ENCODE results near the gene MLH1. TPM values are rescaled to one million over a fixed set of nuclear protein-coding genes. Genes with fewer than 3 reads are reported as not detected.

MLH1 gene
- total and polyA plus RNA-seq, 5 donors from 2014 or later, result 18.8 to 34.5 (median 22.3) TPM

GRCh38 chr3:37014620-37015019 lies 21.3 kb downstream of the MLH1 start:
- ATAC-seq (ENCODE audit: low read depth in 2 of 2), result no peak
- H3K9me3 Mint-ChIP-seq, result no peaks in the 10 kb centered on the region
- peaks cover 57% of the 10 kb centered on the region for H3K36me3 Mint-ChIP-seq

GRCh38 chr3:37015642-37016041 lies 22.3 kb downstream of the MLH1 start:
- H3K27me3 Mint-ChIP-seq, result no peaks in the 10 kb centered on the region
- Histone ChIP-seq H3K27me3 (ENCODE audit: control insufficient read depth, insufficient read depth, low read length) (no peaks in the 10 kb centered on the region), H3K27ac (ENCODE audit: insufficient read depth, low read length, poor library complexity, severe bottlenecking) (no peak overlapping the region), H3K36me3 (ENCODE audit: control insufficient read depth, insufficient read depth, low read length) (peaks cover 79% of the 10 kb centered on the region), H3K4me1 (ENCODE audit: control insufficient read depth, insufficient read depth, low read length, poor library complexity, severe bottlenecking) (no peaks in the 10 kb centered on the region), H3K4me3 (ENCODE audit: low read depth, low read length) (no peak overlapping the region), H3K9me3 (ENCODE audit: control insufficient read depth in 2 of 2, low read length in 2 of 2) (no peaks in the 10 kb centered on the region)
- no peak for ATAC-seq (ENCODE audit: low read depth in 2 of 2)
- DNase-seq, result no peak
- peaks cover 64% of the 10 kb centered on the region for H3K36me3 Mint-ChIP-seq
- peak overlapping the region in 1 of 3 donors; percentile 27 for H3K27ac Mint-ChIP-seq
- no peaks in the 10 kb centered on the region for H3K4me1 Mint-ChIP-seq
- no peak overlapping the region for H3K4me3 Mint-ChIP-seq
- no peaks in the 10 kb centered on the region for H3K9me3 Mint-ChIP-seq

More at GRCh38 chr3:37014620-37015019, 21.3 kb downstream of the MLH1 start:
- no peaks in the 10 kb centered on the region for H3K27me3 Mint-ChIP-seq
- H3K4me1 Mint-ChIP-seq, result no peaks in the 10 kb centered on the region
- Histone ChIP-seq H3K36me3 (ENCODE audit: control insufficient read depth, insufficient read depth, low read length) (peaks cover 70% of the 10 kb centered on the region), H3K4me3 (ENCODE audit: low read depth, low read length) (no peak overlapping the region), H3K27ac (ENCODE audit: insufficient read depth, low read length, poor library complexity, severe bottlenecking) (no peak overlapping the region), H3K27me3 (ENCODE audit: control insufficient read depth, insufficient read depth, low read length) (no peaks in the 10 kb centered on the region), H3K9me3 (ENCODE audit: control insufficient read depth in 2 of 2, low read length in 2 of 2) (no peaks in the 10 kb centered on the region), H3K4me1 (ENCODE audit: control insufficient read depth, insufficient read depth, low read length, poor library complexity, severe bottlenecking) (no peaks in the 10 kb centered on the region)
- H3K27ac Mint-ChIP-seq, result no peak overlapping the region
- DNase-seq, result no peak
- H3K4me3 Mint-ChIP-seq, result no peak overlapping the region

- no peak overlapping the region for H3K4me3 Mint-ChIP-seq
- no peaks in the 10 kb centered on the region for H3K4me1 Mint-ChIP-seq
- no peaks in the 10 kb centered on the region for H3K9me3 Mint-ChIP-seq
- H3K4me3 ChIP-seq (ENCODE audit: low read depth, low read length), result no peak overlapping the region
- no peak overlapping the region for H3K27ac Mint-ChIP-seq
- H3K27me3 ChIP-seq (ENCODE audit: control insufficient read depth, insufficient read depth, low read length), result no peaks in the 10 kb centered on the region
- H3K27me3 Mint-ChIP-seq, result no peaks in the 10 kb centered on the region
- no peak for ATAC-seq (ENCODE audit: low read depth in 2 of 2)
- no peaks in the 10 kb centered on the region for H3K9me3 ChIP-seq (ENCODE audit: control insufficient read depth in 2 of 2, low read length in 2 of 2)
- H3K36me3 Mint-ChIP-seq, result peaks cover 72% of the 10 kb centered on the region
- peaks cover 82% of the 10 kb centered on the region for H3K36me3 ChIP-seq (ENCODE audit: control insufficient read depth, insufficient read depth, low read length)
- H3K27ac ChIP-seq (ENCODE audit: insufficient read depth, low read length, poor library complexity, severe bottlenecking), result no peak overlapping the region
- no peak for DNase-seq
- no peaks in the 10 kb centered on the region for H3K4me1 ChIP-seq (ENCODE audit: control insufficient read depth, insufficient read depth, low read length, poor library complexity, severe bottlenecking)
These were observed 23.6 kb downstream of the MLH1 start for GRCh38 chr3:37016903-37017302.

GRCh38 chr3:37017683-37018082 lies 24.4 kb downstream of the MLH1 start:
- DNase-seq, result no peak
- Mint-ChIP-seq H3K27me3 (no peaks in the 10 kb centered on the region), H3K4me1 (peaks cover 0 to 2% (median 0%) of the 10 kb centered on the region in 4 donors), H3K9me3 (no peaks in the 10 kb centered on the region), H3K27ac (no peak overlapping the region), H3K36me3 (peaks cover 73% of the 10 kb centered on the region), H3K4me3 (no peak overlapping the region)
- ATAC-seq (ENCODE audit: low read depth in 2 of 2), result no peak
- H3K9me3 ChIP-seq (ENCODE audit: control insufficient read depth in 2 of 2, low read length in 2 of 2), result no peaks in the 10 kb centered on the region
- no peak overlapping the region for H3K27ac ChIP-seq (ENCODE audit: insufficient read depth, low read length, poor library complexity, severe bottlenecking)
- no peaks in the 10 kb centered on the region for H3K4me1 ChIP-seq (ENCODE audit: control insufficient read depth, insufficient read depth, low read length, poor library complexity, severe bottlenecking)
- H3K36me3 ChIP-seq (ENCODE audit: control insufficient read depth, insufficient read depth, low read length), result peaks cover 82% of the 10 kb centered on the region
- no peak overlapping the region for H3K4me3 ChIP-seq (ENCODE audit: low read depth, low read length)
- no peaks in the 10 kb centered on the region for H3K27me3 ChIP-seq (ENCODE audit: control insufficient read depth, insufficient read depth, low read length)

- peaks cover 57% of the 10 kb centered on the region for H3K36me3 Mint-ChIP-seq
- Histone ChIP-seq H3K4me1 (ENCODE audit: control insufficient read depth, insufficient read depth, low read length, poor library complexity, severe bottlenecking) (no peaks in the 10 kb centered on the region), H3K27me3 (ENCODE audit: control insufficient read depth, insufficient read depth, low read length) (no peaks in the 10 kb centered on the region), H3K9me3 (ENCODE audit: control insufficient read depth in 2 of 2, low read length in 2 of 2) (no peaks in the 10 kb centered on the region), H3K4me3 (ENCODE audit: low read depth, low read length) (no peak overlapping the region), H3K27ac (ENCODE audit: insufficient read depth, low read length, poor library complexity, severe bottlenecking) (no peak overlapping the region), H3K36me3 (ENCODE audit: control insufficient read depth, insufficient read depth, low read length) (peaks cover 82% of the 10 kb centered on the region)
- H3K4me3 Mint-ChIP-seq, result no peak overlapping the region
- H3K27me3 Mint-ChIP-seq, result no peaks in the 10 kb centered on the region
- ATAC-seq (ENCODE audit: low read depth in 2 of 2) (no peak), DNase-seq (peak in 2 of 3 donors; percentile 15 to 39)
- H3K27ac Mint-ChIP-seq, result no peak overlapping the region
- H3K9me3 Mint-ChIP-seq, result no peaks in the 10 kb centered on the region
- H3K4me1 Mint-ChIP-seq, result peaks cover 0 to 2% (median 0%) of the 10 kb centered on the region in 4 donors
These were observed 30.8 kb downstream of the MLH1 start for GRCh38 chr3:37024092-37024491.

DNA sequence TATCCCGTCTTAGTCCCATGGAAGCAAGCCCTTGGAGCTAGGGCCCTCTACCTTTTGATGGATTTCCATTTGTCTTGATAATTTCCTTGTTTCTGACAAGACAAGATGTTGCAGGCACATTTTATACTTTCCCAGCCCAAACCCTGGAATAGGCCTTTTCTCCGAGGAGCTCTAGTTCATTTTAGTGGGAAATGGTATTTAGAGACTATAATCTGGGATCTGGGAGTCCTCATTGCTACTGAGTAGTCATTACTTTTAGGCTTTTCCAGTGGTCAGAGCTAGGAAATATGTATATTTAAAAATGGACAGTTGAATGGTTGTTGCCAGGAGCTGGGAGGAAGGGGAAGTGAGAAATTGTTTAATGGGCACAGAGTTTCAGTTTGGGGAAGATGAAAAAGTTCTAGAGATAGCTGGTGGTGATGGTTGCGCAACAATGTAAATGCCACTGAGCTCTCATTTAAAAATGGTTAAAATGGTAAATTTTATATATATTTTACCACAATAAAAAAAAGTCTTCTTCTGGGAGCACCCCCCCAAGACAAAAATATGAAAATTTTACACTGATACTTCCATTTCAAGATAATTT lies 31.6 kb downstream of the MLH1 start:
- no peak for ATAC-seq (ENCODE audit: low read depth in 2 of 2)
- peaks cover 0 to 2% (median 0%) of the 10 kb centered on the region in 4 donors for H3K4me1 Mint-ChIP-seq
- Histone ChIP-seq H3K27ac (ENCODE audit: insufficient read depth, low read length, poor library complexity, severe bottlenecking) (no peak overlapping the region), H3K4me1 (ENCODE audit: control insufficient read depth, insufficient read depth, low read length, poor library complexity, severe bottlenecking) (no peaks in the 10 kb centered on the region), H3K9me3 (ENCODE audit: control insufficient read depth in 2 of 2, low read length in 2 of 2) (no peaks in the 10 kb centered on the region), H3K27me3 (ENCODE audit: control insufficient read depth, insufficient read depth, low read length) (no peaks in the 10 kb centered on the region), H3K4me3 (ENCODE audit: low read depth, low read length) (no peak overlapping the region), H3K36me3 (ENCODE audit: control insufficient read depth, insufficient read depth, low read length) (peaks cover 84% of the 10 kb centered on the region)
- H3K27ac Mint-ChIP-seq, result no peak overlapping the region
- DNase-seq, result no peak
- H3K36me3 Mint-ChIP-seq, result peaks cover 52% of the 10 kb centered on the region
- H3K27me3 Mint-ChIP-seq, result no peaks in the 10 kb centered on the region
- no peaks in the 10 kb centered on the region for H3K9me3 Mint-ChIP-seq
- H3K4me3 Mint-ChIP-seq, result no peak overlapping the region

DNA sequence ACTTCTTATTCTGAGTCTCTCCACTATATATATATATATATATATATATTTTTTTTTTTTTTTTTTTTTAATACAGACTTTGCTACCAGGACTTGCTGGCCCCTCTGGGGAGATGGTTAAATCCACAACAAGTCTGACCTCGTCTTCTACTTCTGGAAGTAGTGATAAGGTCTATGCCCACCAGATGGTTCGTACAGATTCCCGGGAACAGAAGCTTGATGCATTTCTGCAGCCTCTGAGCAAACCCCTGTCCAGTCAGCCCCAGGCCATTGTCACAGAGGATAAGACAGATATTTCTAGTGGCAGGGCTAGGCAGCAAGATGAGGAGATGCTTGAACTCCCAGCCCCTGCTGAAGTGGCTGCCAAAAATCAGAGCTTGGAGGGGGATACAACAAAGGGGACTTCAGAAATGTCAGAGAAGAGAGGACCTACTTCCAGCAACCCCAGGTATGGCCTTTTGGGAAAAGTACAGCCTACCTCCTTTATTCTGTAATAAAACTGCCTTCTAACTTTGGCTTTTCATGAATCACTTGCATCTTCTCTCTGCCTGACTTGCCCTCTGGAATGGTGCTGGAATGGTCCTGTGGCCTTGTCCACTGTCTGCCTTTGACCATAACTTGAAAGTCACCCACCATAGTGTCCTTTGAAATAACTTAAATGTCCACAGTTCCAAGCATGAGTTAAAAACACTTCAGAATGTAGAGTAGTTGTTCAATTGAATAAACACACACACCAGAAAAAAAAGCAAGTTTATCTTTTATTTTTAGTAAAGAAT lies 32.4 kb downstream of the MLH1 start:
- ATAC-seq (ENCODE audit: low read depth in 2 of 2), result no peak

GRCh38 chr3:37026851-37027250 lies 33.5 kb downstream of the MLH1 start:
- no peaks in the 10 kb centered on the region for H3K27me3 Mint-ChIP-seq
- H3K4me1 Mint-ChIP-seq, result peaks cover 0 to 4% (median 0%) of the 10 kb centered on the region in 4 donors
- Histone ChIP-seq H3K4me1 (ENCODE audit: control insufficient read depth, insufficient read depth, low read length, poor library complexity, severe bottlenecking) (no peaks in the 10 kb centered on the region), H3K9me3 (ENCODE audit: control insufficient read depth in 2 of 2, low read length in 2 of 2) (no peaks in the 10 kb centered on the region), H3K4me3 (ENCODE audit: low read depth, low read length) (no peak overlapping the region), H3K27ac (ENCODE audit: insufficient read depth, low read length, poor library complexity, severe bottlenecking) (no peak overlapping the region), H3K27me3 (ENCODE audit: control insufficient read depth, insufficient read depth, low read length) (no peaks in the 10 kb centered on the region), H3K36me3 (ENCODE audit: control insufficient read depth, insufficient read depth, low read length) (peaks cover 80% of the 10 kb centered on the region)
- no peaks in the 10 kb centered on the region for H3K9me3 Mint-ChIP-seq
- no peak overlapping the region for H3K4me3 Mint-ChIP-seq
- ATAC-seq (ENCODE audit: low read depth in 2 of 2), result no peak
- no peak overlapping the region for H3K27ac Mint-ChIP-seq
- H3K36me3 Mint-ChIP-seq, result peaks cover 46% of the 10 kb centered on the region
- no peak for DNase-seq

More for the DNA sequence above, 32.4 kb downstream of the MLH1 start:
- Histone ChIP-seq H3K4me1 (ENCODE audit: control insufficient read depth, insufficient read depth, low read length, poor library complexity, severe bottlenecking) (no peaks in the 10 kb centered on the region), H3K4me3 (ENCODE audit: low read depth, low read length) (no peak overlapping the region), H3K36me3 (ENCODE audit: control insufficient read depth, insufficient read depth, low read length) (peaks cover 80% of the 10 kb centered on the region), H3K27me3 (ENCODE audit: control insufficient read depth, insufficient read depth, low read length) (no peaks in the 10 kb centered on the region), H3K27ac (ENCODE audit: insufficient read depth, low read length, poor library complexity, severe bottlenecking) (no peak overlapping the region), H3K9me3 (ENCODE audit: control insufficient read depth in 2 of 2, low read length in 2 of 2) (no peaks in the 10 kb centered on the region)
- Mint-ChIP-seq H3K27me3 (no peaks in the 10 kb centered on the region), H3K4me1 (peaks cover 0 to 2% (median 0%) of the 10 kb centered on the region in 4 donors), H3K27ac (no peak overlapping the region), H3K9me3 (no peaks in the 10 kb centered on the region), H3K4me3 (no peak overlapping the region), H3K36me3 (peaks cover 46% of the 10 kb centered on the region)
- DNase-seq, result no peak
